Vagina (tissue), 2 donors: ENCODE data around the gene EIF4H. TPM values are rescaled to one million over a fixed set of nuclear protein-coding genes. Genes with fewer than 3 reads are reported as not detected.
"Not testable (repeated sequence)": the region's sequence is repeated elsewhere in the genome, so short reads cannot be mapped to it uniquely, and the experiment has no call there.

Experiments used
- DNase-seq, 2 donors: peaks; one replicate each; pipeline ENCODE4 v3.0.0-alpha.2; 2017; ENCODE audit errors: extremely low spot score in 2 of 2
- H3K27ac ChIP-seq: fragments of 200-600 bp; sonication (generic); one replicate; pipeline ENCODE4 v1.5.1; 2019
- H3K27me3 ChIP-seq: fragments of 200-600 bp; sonication (generic); one replicate; pipeline ENCODE4 v1.5.1; 2019
- H3K36me3 ChIP-seq, 2 donors: fragments of 200-600 bp; sonication (generic); one replicate each; pipeline ENCODE4 v1.5.1; 2017 to 2019
- H3K4me1 ChIP-seq: fragments of 200-600 bp; sonication (generic); one replicate; pipeline ENCODE4 v1.5.1; 2019
- H3K4me3 ChIP-seq, 2 donors: fragments of 200-600 bp; sonication (generic); 1 replicate in 1 of 2; 2 replicates in 1 of 2; pipeline ENCODE4 v1.5.1; 2016 to 2019
- H3K9me3 ChIP-seq: fragments of 200-600 bp; sonication (generic); one replicate; pipeline ENCODE4 v1.5.1; 2019
- POLR2A ChIP-seq, 2 donors: fragments of 450-650 bp; IDR thresholded peaks; one replicate each; pipeline ENCODE4 v1.6.1; 2017; ENCODE audit warnings: antibody characterized with exemption in 2 of 2, mild to moderate bottlenecking in 2 of 2, moderate library complexity in 2 of 2
- POLR2AphosphoS5 ChIP-seq, 2 donors: sonication (generic); formaldehyde crosslinking; IDR thresholded peaks; one replicate each; pipeline ENCODE4 v1.9.0; 2017; ENCODE audit warnings: antibody characterized with exemption in 2 of 2, mild to moderate bottlenecking in 2 of 2, low read depth in 1 of 2; ENCODE audit not compliant: insufficient read depth in 1 of 2
- intact Hi-C: fragments of 100-400 bp; cut with DNase I; formaldehyde crosslinking; loops from one replicate; pipeline ENCODE4 v1.15.1; 2023
- total RNA-seq: library from RNA; depleted of rRNA; stranded (reverse); fragments of >200 nt; gene quantifications from one replicate; pipeline ENCODE4 v1.2.3, GENCODE V29; 2016
- TF ChIP-seq, protein P1 (sequence below), 3 experiments: fragments of 450-650 bp in 2 of 3; fragments of 200-600 bp in 1 of 3; sonication (generic) in 1 of 3; IDR thresholded peaks; one replicate each; pipeline ENCODE4 v1.5.1; 2017 to 2019; ENCODE audit warnings: antibody characterized with exemption in 3 of 3, mild to moderate bottlenecking in 2 of 3, moderate library complexity in 2 of 3

The EIF4H gene
- total RNA-seq, 1 donor from 2014 or later: 139 TPM

DNA sequence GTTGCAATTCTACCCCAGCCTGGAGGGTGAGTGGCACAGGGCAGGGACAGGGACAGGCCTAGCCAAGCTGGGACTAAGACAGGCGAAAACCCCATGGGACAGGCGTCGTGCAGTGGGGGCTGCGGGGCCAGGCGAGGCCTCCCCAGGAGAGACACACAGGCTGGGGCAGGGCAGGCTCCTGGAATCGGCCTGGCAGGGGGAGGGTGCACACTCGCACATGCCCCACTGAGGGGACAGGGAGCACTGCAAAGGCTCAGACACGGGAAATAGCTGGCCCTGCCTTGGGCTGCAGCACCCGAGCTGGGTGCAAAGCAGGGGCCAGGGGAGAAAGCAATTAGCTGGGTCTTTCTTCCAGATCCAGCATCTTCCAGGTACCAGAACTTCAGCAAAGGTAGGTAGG lies 46.1 kb downstream of the EIF4H start:
- Histone ChIP-seq H3K4me1 (no peaks in the 10 kb centered on the region), H3K9me3 (no peaks in the 10 kb centered on the region), H3K36me3 (no peaks in the 10 kb centered on the region), H3K27me3 (no peaks in the 10 kb centered on the region), H3K27ac (no peak overlapping the region), H3K4me3 (no peak overlapping the region)
- no peak for DNase-seq
- no peak for TF ChIP-seq POLR2AphosphoS5 (IDR thresholded peaks at IDR 0.05; ENCODE audit: insufficient read depth in 1 of 2, low read depth in 1 of 2)
- no peak for TF ChIP-seq POLR2A (IDR thresholded peaks at IDR 0.05)
- TF ChIP-seq, protein P1, sequence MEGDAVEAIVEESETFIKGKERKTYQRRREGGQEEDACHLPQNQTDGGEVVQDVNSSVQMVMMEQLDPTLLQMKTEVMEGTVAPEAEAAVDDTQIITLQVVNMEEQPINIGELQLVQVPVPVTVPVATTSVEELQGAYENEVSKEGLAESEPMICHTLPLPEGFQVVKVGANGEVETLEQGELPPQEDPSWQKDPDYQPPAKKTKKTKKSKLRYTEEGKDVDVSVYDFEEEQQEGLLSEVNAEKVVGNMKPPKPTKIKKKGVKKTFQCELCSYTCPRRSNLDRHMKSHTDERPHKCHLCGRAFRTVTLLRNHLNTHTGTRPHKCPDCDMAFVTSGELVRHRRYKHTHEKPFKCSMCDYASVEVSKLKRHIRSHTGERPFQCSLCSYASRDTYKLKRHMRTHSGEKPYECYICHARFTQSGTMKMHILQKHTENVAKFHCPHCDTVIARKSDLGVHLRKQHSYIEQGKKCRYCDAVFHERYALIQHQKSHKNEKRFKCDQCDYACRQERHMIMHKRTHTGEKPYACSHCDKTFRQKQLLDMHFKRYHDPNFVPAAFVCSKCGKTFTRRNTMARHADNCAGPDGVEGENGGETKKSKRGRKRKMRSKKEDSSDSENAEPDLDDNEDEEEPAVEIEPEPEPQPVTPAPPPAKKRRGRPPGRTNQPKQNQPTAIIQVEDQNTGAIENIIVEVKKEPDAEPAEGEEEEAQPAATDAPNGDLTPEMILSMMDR (IDR thresholded peaks at IDR 0.05): no peak
- intact Hi-C loops: no loop called here

DNA sequence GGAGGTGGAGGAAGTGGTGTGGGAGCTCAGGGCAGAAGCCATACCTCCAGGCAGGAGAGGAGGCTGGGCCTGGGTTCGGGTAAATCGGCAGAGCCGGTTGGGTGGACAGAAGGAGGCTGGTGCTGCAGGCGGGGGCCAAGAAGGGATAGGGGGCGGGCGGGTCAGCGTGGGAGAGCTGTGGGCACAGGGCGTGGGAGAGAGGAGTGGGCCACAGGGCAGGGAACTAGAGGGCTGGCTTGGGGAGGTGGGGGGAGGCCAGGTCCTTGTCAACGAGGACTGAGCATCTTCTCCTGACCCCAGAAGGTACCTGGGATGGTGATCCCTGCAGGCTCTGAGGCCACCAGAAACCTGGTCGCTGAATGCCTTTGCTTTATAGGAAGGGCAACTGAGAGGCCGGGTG lies 47.6 kb downstream of the EIF4H start:
- intact Hi-C loops: no loop called here
- TF ChIP-seq, protein P1 (IDR thresholded peaks at IDR 0.05): no peak
- TF ChIP-seq POLR2AphosphoS5 (IDR thresholded peaks at IDR 0.05; ENCODE audit: insufficient read depth in 1 of 2, low read depth in 1 of 2) (no peak), POLR2A (IDR thresholded peaks at IDR 0.05) (no peak)
- no peaks in the 10 kb centered on the region for H3K27me3 ChIP-seq
- H3K27ac ChIP-seq: no peak overlapping the region
- no peak overlapping the region for H3K4me3 ChIP-seq
- no peaks in the 10 kb centered on the region for H3K36me3 ChIP-seq
- no peaks in the 10 kb centered on the region for H3K9me3 ChIP-seq
- no peak for DNase-seq
- no peaks in the 10 kb centered on the region for H3K4me1 ChIP-seq

DNA sequence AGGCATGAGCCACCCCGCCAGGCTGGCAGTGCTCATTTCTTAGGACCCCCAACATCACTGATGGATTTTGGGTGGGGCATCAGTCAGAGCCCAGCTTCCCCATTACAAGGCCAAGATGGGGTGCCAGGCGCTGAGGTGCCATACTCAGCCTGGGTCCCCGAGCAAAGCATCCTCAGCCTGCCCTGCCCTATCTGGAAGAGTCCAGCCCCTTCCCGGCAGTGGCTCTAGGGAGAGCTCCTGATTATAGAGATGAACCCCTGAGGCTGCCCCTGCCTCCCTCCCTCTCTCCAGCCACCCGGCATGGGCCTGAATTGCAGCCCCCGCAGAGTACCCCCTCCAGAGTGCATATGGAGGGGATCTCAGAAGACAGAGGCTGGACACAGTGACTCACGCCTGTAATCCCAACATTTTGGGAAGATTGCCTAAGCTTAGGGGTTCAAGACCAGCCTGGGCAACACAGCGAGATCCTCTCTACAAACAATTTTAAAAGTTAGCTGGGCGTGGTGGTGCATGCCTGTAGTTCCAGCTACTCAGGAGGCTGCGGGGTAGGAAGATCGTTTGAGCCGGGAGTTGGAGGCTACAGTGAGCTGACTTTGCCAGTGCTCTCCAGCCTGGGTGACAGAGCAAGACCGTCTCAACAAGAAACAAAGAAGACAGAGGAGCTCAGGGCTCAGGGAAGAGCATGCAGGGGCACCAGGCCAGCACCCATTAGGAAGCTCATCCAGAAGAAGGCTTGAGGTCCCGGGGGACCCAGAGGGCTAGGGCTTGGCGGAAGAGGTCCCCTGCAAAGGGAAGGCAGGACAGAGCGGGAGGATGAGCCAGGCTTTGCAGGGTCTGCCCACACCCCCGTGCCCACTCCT lies 48.9 kb downstream of the EIF4H start:
- no peaks in the 10 kb centered on the region for H3K36me3 ChIP-seq
- TF ChIP-seq, protein P1 (IDR thresholded peaks at IDR 0.05): no peak
- no peak for TF ChIP-seq POLR2AphosphoS5 (IDR thresholded peaks at IDR 0.05; ENCODE audit: insufficient read depth in 1 of 2, low read depth in 1 of 2)
- TF ChIP-seq POLR2A (IDR thresholded peaks at IDR 0.05): no peak
- no peaks in the 10 kb centered on the region for H3K27me3 ChIP-seq
- H3K4me1 ChIP-seq: no peaks in the 10 kb centered on the region
- no peak overlapping the region for H3K27ac ChIP-seq
- DNase-seq: no peak
- no peaks in the 10 kb centered on the region for H3K9me3 ChIP-seq
- intact Hi-C loops: no loop called here
- H3K4me3 ChIP-seq: no peak overlapping the region

DNA sequence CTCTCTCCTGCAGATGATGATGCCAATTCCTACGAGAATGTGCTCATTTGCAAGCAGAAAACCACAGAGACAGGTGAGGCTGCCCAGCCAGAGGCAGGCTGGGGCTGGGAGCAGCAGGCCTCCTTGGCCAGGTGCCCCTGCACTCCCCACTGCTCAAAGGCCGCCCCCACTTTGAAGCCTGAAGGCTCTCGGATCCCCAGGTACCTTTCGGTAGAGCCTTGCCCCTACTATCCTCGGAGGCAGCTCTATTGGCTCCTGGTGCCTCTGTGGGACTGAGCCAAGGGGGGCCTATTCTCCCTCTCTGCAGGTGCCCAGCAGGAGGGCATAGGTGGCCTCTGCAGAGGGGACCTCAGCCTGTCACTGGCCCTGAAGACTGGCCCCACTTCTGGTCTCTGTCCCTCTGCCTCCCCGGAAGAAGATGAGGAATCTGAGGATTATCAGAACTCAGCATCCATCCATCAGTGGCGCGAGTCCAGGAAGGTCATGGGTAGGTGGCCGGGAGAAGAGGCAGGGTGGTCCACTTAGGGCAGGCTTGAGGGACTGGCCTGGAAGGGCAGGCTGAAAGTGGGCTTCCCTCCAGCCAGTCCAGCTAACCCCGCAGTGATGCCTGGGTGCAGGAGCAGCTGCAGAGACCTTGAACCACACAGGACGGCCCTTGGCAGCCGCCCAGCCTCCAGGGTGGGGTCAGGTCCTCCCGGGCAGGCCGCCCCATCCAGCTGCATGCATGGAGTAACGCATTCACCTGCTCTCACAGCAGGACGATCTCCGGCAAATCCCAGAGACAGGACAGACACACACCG lies 49.8 kb downstream of the EIF4H start:
- no peak for TF ChIP-seq POLR2A (IDR thresholded peaks at IDR 0.05)
- TF ChIP-seq POLR2AphosphoS5 (IDR thresholded peaks at IDR 0.05; ENCODE audit: insufficient read depth in 1 of 2, low read depth in 1 of 2): no peak
- TF ChIP-seq, protein P1 (IDR thresholded peaks at IDR 0.05): no peak
- no peaks in the 10 kb centered on the region for H3K4me1 ChIP-seq
- no peaks in the 10 kb centered on the region for H3K36me3 ChIP-seq
- H3K27ac ChIP-seq: no peak overlapping the region
- DNase-seq: no peak
- intact Hi-C loops: no loop called here
- no peaks in the 10 kb centered on the region for H3K9me3 ChIP-seq
- H3K4me3 ChIP-seq: no peak overlapping the region
- H3K27me3 ChIP-seq: no peaks in the 10 kb centered on the region

DNA sequence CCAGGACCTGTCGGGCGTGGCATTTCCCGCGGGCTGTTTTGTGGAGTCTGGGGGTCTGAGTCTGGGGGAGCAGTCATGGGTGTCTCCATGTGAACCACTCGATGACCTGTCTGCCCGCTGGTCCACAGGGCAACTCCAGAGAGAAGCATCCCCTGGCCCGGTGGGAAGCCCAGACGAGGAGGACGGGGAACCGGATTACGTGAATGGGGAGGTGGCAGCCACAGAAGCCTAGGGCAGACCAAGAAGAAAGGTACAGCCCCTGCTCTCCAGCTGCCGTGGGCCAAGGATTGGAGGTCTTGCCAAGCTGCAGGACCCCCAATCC lies 50.3 kb downstream of the EIF4H start:
- intact Hi-C loops: no loop called here
- no peak overlapping the region for H3K4me3 ChIP-seq
- no peaks in the 10 kb centered on the region for H3K9me3 ChIP-seq
- no peaks in the 10 kb centered on the region for H3K36me3 ChIP-seq
- no peak overlapping the region for H3K27ac ChIP-seq
- TF ChIP-seq POLR2A (IDR thresholded peaks at IDR 0.05) (no peak), POLR2AphosphoS5 (IDR thresholded peaks at IDR 0.05; ENCODE audit: insufficient read depth in 1 of 2, low read depth in 1 of 2) (no peak)
- TF ChIP-seq, protein P1 (IDR thresholded peaks at IDR 0.05): no peak
- no peaks in the 10 kb centered on the region for H3K4me1 ChIP-seq
- H3K27me3 ChIP-seq: no peaks in the 10 kb centered on the region
- DNase-seq: no peak

DNA sequence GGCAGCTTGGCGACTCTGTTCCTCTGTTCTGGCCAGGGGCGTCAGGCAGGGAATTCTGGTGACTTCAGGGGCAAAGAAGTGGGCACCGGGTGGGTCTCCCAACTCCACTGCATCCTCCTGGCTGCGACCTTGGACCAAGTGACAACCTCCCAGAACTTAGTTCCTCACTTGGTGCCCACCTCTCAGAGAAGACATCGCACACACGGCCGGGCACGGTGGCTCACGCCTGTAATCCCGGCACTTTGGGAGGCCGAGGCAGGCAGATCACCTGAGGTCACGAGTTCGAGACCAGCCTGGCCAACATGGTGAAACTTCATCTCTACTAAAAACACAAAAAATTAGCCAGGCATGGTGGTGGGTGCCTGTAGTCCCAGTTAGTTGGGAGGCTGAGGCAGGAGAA lies 50.8 kb downstream of the EIF4H start:
- H3K36me3 ChIP-seq, H3K9me3 ChIP-seq, H3K27me3 ChIP-seq, intact Hi-C loops, H3K27ac ChIP-seq, H3K4me1 ChIP-seq, H3K4me3 ChIP-seq, DNase-seq: not testable (repeated sequence)
